GM21576 (cell line): ENCODE measurements around the gene UNC5B.
"Not testable (repeated sequence)": the region's sequence is repeated elsewhere in the genome, so short reads cannot be mapped to it uniquely, and the experiment has no call there.

Source experiments
- ATAC-seq: cut with Tn5 transposase; IDR thresholded peaks from one replicate; pipeline ENCODE4 v1.9.1; 2021; ENCODE audit warnings: mild to moderate bottlenecking, moderate library complexity; ENCODE audit not compliant: unreplicated experiment

UNC5B gene

DNA sequence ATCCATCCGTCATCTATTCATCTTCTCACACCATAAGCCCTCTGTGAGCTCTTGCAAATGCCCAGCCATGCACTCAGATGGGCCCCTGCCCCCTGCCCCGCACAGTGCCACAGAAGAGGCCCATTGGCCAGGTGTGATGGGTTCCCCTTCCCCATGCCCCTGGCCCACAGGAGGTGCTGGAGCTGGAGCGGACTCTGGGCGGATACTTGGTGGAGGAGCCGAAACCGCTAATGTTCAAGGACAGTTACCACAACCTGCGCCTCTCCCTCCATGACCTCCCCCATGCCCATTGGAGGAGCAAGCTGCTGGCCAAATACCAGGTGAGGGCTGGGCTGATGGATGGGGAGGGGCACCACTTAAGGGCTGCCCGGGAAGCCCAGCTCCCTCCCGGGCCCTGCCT is 83.3 kb downstream of the UNC5B start:
- ATAC-seq: no peak

DNA sequence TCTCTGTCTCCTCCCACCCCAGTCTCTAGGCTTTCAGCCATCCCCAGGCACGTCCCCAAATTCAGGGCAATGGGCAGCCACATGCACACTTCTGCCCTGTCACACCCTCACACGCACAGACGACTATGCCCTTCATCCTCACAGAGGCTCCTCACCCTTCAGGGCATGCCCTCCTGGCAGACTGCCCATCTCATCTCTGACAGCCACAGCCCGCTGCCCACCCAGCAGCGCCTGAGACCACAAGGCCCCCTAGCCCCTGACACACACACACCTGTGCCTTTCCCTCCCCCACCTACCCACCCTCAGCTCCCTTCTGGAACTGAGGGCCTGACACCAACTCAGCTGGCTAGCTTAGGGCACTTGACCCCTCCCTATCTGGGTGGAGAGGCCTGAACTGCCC is 83.7 kb downstream of the UNC5B start:
- no peak for ATAC-seq

GRCh38 chr10:71296811-71297210 is 84.4 kb downstream of the UNC5B start:
- ATAC-seq: not testable (repeated sequence)

DNA sequence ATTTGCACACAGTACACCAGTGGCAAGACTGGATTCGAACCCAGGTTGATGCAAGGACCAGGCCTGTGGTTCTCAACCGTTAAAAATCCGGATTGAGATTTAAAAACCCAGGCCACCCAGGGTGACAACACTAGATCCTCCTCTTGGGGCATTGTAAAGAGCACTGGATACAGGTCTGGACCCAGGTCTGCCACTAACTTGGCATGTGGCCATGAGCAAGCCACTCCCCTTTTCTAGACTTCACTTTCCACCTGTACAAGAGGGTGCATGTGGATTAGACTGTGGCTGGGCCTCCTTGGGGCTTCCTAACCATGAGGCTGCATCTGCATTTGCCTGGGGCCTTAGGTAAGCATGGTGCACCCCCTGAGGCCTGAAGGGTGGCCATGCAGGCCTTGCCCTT is 85.0 kb downstream of the UNC5B start:
- ATAC-seq: no peak

- no peak for ATAC-seq
These were observed 86.9 kb downstream of the UNC5B start for GRCh38 chr10:71299071-71299785.

DNA sequence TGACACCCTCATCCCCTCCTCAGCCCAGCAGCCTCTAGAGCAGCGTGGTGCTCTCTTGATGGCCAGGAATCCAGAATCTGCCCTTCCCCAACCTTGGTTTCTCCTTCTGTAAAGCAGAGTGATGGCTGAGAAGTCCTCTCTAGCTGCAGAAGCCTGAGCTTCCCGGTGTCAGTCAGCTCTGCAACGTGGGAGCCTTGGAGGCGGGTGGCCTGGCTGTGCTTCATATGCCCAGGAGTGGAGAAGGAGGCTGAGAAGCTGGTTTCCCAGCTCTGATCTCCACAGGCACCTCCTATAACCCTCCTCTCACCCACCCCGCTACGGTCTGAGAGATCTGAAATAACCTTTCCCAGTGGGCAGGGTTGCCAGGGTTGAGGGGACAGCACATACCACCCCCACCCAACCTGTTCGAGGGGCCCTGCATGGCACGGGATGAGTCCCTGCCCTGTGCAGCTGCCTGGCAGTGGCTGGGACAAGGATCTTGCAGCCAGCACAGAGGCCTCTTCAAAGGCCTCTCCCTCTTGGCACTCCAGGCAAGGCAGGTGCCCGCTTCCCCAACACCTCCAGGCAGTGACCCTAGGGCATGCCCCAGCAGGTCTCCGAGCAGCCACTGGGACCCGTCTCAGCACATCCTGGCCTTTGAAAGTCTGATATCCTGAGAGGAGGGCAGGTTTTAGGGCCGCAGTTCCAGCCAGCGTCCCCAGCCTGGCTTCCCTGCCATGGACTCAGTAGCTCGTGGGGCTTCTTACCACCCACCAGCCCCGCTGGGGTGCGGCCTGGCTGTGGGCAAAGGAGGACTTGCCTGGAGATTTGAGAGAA is 88.4 kb downstream of the UNC5B start:
- no peak for ATAC-seq

GRCh38 chr10:71301371-71301916 is 89.1 kb downstream of the UNC5B start:
- no peak for ATAC-seq

- ATAC-seq: no peak
These were observed 90.1 kb downstream of the UNC5B start for GRCh38 chr10:71302451-71302850.

DNA sequence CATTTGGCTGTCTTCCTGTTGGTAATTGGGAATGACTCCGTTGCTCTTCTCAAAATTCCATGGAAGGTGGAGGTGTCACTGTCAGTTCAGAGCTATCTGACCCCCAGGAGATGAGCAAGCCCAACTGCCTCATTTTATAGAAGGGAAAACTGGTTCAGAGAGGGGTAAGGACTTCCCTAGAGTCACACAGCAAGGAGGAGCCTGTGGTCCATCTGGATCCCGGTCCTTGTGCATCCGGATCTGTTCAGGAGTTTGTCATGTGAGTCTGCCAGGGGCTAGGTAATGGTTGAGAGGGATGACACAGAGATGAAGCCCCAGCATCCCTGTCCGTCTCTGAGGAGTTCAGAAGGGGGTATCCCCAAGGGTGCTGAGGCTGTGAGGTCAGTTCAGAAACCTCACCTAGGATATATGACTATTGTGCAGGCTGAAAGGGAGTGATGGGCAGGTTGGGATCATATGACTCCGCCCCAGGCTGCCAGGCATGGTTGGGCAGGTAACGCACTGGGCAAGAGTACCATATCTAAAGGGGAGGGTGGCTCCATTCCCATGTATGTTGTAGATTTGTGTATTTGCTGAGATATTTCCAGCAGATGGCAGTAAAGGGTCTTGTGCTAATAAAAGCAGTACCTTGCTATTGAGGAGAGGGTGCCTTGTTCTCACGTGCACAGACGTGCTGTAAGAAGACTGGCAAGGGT is 90.7 kb downstream of the UNC5B start:
- ATAC-seq: no peak

GRCh38 chr10:71303569-71303907 is 91.2 kb downstream of the UNC5B start:
- no peak for ATAC-seq

DNA sequence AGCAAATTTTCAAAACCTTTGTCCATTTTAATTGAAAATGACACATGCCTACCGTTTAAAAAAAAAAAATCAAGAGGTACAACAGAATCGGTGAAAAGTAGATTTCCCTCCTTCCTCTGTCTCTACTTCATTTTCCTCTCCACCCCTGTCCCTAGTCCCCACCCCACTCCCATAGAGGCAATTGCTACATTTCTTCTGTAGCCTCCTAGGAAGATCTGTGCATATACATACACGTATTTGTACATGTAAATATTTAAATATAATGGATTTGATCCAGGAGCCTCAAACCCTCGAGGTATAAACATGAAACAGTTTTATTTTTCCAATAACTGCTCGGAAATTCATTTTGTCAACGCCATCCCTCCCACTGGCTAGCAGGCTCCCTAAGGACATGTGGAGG is 92.5 kb downstream of the UNC5B start:
- no peak for ATAC-seq

GRCh38 chr10:71306979-71307378 is 94.6 kb downstream of the UNC5B start:
- ATAC-seq: no peak

GRCh38 chr10:71307469-71308085 is 95.2 kb downstream of the UNC5B start:
- no peak for ATAC-seq

- no peak for ATAC-seq
These were observed 95.9 kb downstream of the UNC5B start for GRCh38 chr10:71308244-71308643.

GRCh38 chr10:71308985-71309384 is 96.6 kb downstream of the UNC5B start:
- no peak for ATAC-seq

GRCh38 chr10:71309919-71310318 is 97.5 kb downstream of the UNC5B start:
- no peak for ATAC-seq

DNA sequence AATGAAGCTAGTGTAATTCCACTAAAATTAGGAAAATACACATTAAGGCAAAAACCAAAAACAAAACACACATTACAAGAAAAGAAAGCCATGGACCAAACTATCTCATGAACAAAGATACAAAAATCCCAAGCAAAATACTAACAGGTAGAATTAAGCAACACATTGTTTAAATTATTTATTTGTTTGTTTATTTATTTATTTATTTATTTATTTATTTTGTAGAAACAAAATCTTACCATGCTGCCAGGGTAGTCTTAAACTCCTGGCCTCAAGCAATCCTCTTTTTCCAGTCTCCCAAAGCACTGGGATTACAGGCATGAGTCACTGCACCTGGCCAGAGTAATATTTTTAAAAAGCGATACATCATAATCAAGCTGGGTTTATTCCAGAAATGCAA is 99.8 kb downstream of the UNC5B start:
- no peak for ATAC-seq

DNA sequence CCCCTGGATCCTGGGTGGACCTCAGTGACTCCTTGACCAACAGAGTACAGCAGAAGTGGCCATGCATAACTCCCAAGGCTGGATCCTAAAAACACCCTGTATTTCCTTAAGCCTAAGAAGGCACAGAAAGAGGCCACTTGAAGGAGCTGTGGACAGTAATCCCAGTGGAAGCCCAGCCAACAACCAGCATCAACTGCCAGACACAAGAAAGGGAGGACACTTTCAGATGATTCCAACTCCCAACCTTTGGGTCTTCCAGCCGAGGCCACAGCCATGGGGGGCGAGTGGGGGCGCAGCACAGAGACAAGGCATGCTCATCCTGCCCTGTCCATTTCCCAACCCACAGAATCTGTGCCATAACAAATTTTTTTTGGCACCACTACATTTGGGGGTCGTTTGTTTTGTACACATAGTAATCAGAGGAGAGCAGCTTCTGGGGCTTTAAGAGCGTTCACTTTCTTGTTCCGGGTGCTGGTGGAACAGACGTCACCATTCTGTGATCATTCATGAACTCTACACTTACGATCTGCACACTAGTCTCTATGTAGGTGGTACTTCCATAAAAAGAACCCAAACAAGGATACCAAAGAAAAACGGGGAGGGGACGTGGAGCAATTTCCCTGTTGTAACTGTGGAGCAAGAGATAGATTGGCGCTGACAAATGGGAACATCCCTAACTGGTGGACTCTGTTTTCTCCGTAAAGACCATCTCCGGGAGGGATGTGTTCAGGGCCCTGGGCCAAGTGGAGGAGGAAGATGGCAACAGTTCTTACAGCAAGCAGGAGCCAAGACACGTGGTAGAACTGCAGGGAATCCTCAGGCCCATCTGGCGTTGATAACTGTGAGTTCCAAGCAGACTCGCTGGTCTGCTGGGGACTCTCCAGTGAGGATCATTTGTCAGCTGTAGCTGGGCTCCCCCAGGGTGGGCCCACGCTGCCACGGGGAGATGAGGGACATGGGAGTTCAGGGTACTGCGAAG is 100.7 kb downstream of the UNC5B start:
- no peak for ATAC-seq

DNA sequence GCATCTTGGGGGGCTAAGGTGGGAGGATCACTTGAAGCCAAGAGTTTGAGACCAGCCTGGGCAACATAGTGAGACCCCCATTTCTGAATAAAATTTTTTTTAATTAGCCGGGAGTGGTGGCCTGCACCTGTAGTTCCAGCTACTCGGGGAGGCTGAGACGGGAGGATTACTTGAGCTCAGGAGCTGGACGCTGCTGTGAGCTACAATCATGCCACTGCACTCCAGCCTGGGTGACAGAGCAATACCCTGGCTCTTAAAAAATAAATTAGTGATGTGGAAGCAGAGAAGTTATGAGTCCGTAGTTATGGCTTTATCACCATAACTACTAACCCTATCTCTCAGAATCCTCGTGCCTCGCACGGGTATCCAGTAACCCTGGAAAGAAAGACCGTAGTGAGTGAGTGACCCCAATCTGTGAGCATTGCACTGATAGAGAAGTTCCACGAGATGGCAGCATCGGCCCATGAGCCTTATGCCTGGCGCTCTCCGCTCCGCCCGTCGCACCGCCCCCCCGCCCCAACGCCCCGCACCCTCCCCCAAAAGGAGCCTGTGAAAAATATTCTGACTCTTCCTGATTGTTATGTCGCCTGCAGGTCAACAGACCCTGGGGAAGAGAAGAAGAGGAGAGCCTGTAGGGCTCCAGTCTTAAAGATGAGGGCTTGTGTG is 101.8 kb downstream of the UNC5B start:
- ATAC-seq: no peak
